GM12878 (cell line): Measurements from ENCODE around the gene EIF1. TPM values are rescaled to one million over a fixed set of nuclear protein-coding genes. Genes with fewer than 3 reads are reported as not detected.
"Not testable (repeated sequence)": the region's sequence is repeated elsewhere in the genome, so short reads cannot be mapped to it uniquely, and the experiment has no call there.

Experiments
- ATAC-seq: fragments of 200-7000 bp; cut with Tn5 transposase; 3 replicates; pipeline ENCODE4 v1.9.1; 2020; ENCODE audit warnings: mild to moderate bottlenecking, moderate library complexity
- BruUV-seq: library from RNA; stranded (reverse); fragments of 400-500 nt; replicated peaks from 2 replicates; lab custom pipeline; 2021; lab: Mats Ljungman, UMichigan
- CTCF ChIA-PET: fragments of 300-600 bp; sonication (Branson Sonifier 250); formaldehyde crosslinking; extraction: SDS; loops from one replicate; lab custom pipeline; 2021; ENCODE audit warnings: inconsistent platforms; lab: Yijun Ruan, JAX
- POLR2A ChIA-PET: fragments of 350-600 bp; formaldehyde crosslinking; extraction: SDS; loops from one replicate; lab custom pipeline; 2021; ENCODE audit warnings: inconsistent platforms; lab: Charles Lee
- RAD21 ChIA-PET: fragments of 300-600 bp; sonication (Branson Sonifier 250); formaldehyde crosslinking; loops from one replicate; lab custom pipeline; 2023; ENCODE audit warnings: antibody characterized with exemption; ENCODE audit not compliant: unreplicated experiment; lab: Charles Lee
- SMC1A ChIA-PET: fragments of 300-600 bp; sonication (Branson Sonifier 250); formaldehyde crosslinking; loops from one replicate; lab custom pipeline; 2023; ENCODE audit not compliant: unreplicated experiment, uncharacterized antibody; lab: Charles Lee
- DNase-seq: peaks from one replicate; pipeline ENCODE4 v3.0.0-alpha.2; 2011; ENCODE audit warnings: low read depth, low spot score
- FAIRE-seq: peaks from 3 replicates; lab custom pipeline; 2011; peaks lifted over from hg19 to GRCh38; lab: Jason Lieb, UNC
- H2AFZ ChIP-seq: 2 replicates; pipeline ENCODE4 v1.6.0; 2011; ENCODE audit warnings: low read depth, low read length, control low read depth; ENCODE audit not compliant: control insufficient read depth
- H3K27ac ChIP-seq: 2 replicates; pipeline ENCODE4 v1.5.1; 2011; ENCODE audit warnings: control low read depth; ENCODE audit not compliant: control insufficient read depth, insufficient read depth
- H3K27me3 ChIP-seq, 2 experiments: replicated peaks in 1 of 2; 2 replicates each; pipeline versions ENCODE4 v1.6.0 to v1.6.1; 2011; ENCODE audit warnings: low read length in 1 of 2; ENCODE audit not compliant: control insufficient read depth in 2 of 2, insufficient read depth in 2 of 2
- H3K36me3 ChIP-seq, 2 experiments: 2 replicates each; pipeline ENCODE4 v1.5.1; 2011; ENCODE audit warnings: low read length in 1 of 2; ENCODE audit not compliant: control insufficient read depth in 2 of 2, insufficient read depth in 2 of 2
- H3K4me1 ChIP-seq: 2 replicates; pipeline ENCODE4 v1.6.1; 2011; ENCODE audit warnings: mild to moderate bottlenecking, low read length, moderate library complexity, mixed read lengths; ENCODE audit not compliant: control insufficient read depth, insufficient read depth
- H3K4me2 ChIP-seq: 2 replicates; pipeline ENCODE4 v1.6.0; 2011; ENCODE audit warnings: control low read depth; ENCODE audit not compliant: control insufficient read depth, insufficient read depth
- H3K4me3 ChIP-seq: fragments of 200-600 bp; sonication (generic); 2 replicates; pipeline ENCODE4 v1.5.1; 2016
- H3K79me2 ChIP-seq: 2 replicates; pipeline ENCODE4 v1.6.0; 2011; ENCODE audit warnings: low read length; ENCODE audit not compliant: control insufficient read depth, insufficient read depth
- H3K9ac ChIP-seq: 2 replicates; pipeline ENCODE4 v1.8.0; 2011; ENCODE audit warnings: low read length, control low read depth, mixed read lengths; ENCODE audit not compliant: control insufficient read depth, insufficient read depth
- H3K9me3 ChIP-seq: replicated peaks from 3 replicates; pipeline ENCODE4 v1.5.1; 2011; ENCODE audit warnings: mild to moderate bottlenecking, low read length; ENCODE audit not compliant: control insufficient read depth, insufficient read depth
- H4K20me1 ChIP-seq: 2 replicates; pipeline ENCODE4 v1.6.0; 2011; ENCODE audit not compliant: control insufficient read depth, insufficient read depth
- PML ChIP-seq: IDR thresholded peaks from 2 replicates; pipeline ENCODE4 v1.6.1; 2012; ENCODE audit warnings: low read length, inconsistent platforms
- RAD51 ChIP-seq: fragments of 450-650 bp; IDR thresholded peaks from 2 replicates; pipeline ENCODE4 v1.6.1; 2016; ENCODE audit warnings: moderate library complexity, mild to moderate bottlenecking, inconsistent platforms
- WGBS: methylation state at CpG from one replicate; pipeline ENCODE4 v1.1.6; 2016; ENCODE audit warnings: low lambda C conversion rate; ENCODE audit not compliant: insufficient replicate concordance, insufficient coverage; ENCODE audit errors: missing lambda C conversion rate; 5-methylcytosine and 5-hydroxymethylcytosine counted together
- in situ Hi-C: fragments of 300-500 bp; cut with MboI; formaldehyde crosslinking; loops from 9 replicates; pipeline ENCODE4 v1.14.3; 2018; ENCODE audit warnings: mixed read lengths
- intact Hi-C: fragments of 100-400 bp; cut with micrococcal nuclease; formaldehyde crosslinking; loops from one replicate; pipeline ENCODE4 v1.14.2; 2022; ENCODE audit not compliant: unreplicated experiment
- polyA plus RNA-seq, 11 experiments: library from polyadenylated mRNA; depleted of rRNA in 4 of 11; unstranded in 6 of 11; stranded (reverse) in 5 of 11; fragments of >200 nt; fragmentation: Nextera tagmentation in 4 of 11; fragmentation: Illumina TruSeq in 1 of 11; extraction: Ambion mirVana in 4 of 11; extraction: Trizol in 1 of 11; gene quantifications; 1 replicate in 1 of 11; 2 replicates in 10 of 11; pipeline versions ENCODE4 v1.2.1 to v1.2.3, GENCODE V29; 2011 to 2016; ENCODE audit warnings: inconsistent platforms in 2 of 11, missing spikeins in 2 of 11, low read depth in 1 of 11
- total RNA-seq, 4 experiments: library from RNA; depleted of rRNA in 3 of 4; stranded (reverse); fragments of >200 nt in 3 of 4; fragmentation: Illumina TruSeq in 1 of 4; extraction: Trizol in 1 of 4; gene quantifications; 2 replicates each; pipeline versions ENCODE4 v1.2.1 to v1.2.3, GENCODE V29; 2013 to 2021
- TF ChIP-seq, protein P1 (sequence below): IDR thresholded peaks from 2 replicates; pipeline ENCODE4 v1.6.1; 2011; ENCODE audit warnings: low read depth, low read length, improper control_type of control experiment, borderline replicate concordance
- TF ChIP-seq, protein P2 (sequence below): IDR thresholded peaks from 2 replicates; pipeline ENCODE4 v1.6.1; 2011; ENCODE audit warnings: borderline replicate concordance, low read depth, mild to moderate bottlenecking, moderate library complexity, mixed read lengths, low read length; ENCODE audit not compliant: insufficient read depth; ENCODE audit errors: extremely low read length

EIF1 gene
- total and polyA plus RNA-seq, 10 of the 15 experiments (the other 5 are each of a cell fraction or from before 2014, with no cell fraction given): 39.4 to 815 (median 480) TPM

- ChIA-PET CTCF (interaction anchor here (1.1 to 10.4 kb wide), 2 partner anchors 19 to 32 kb away, joined by 3 to 192 read pairs; no protein-coding TSS in a partner anchor), POLR2A (no interaction called here), SMC1A (interaction anchor here (1.2 kb wide), 1 partner anchor 30 kb away, joined by 3 read pairs; no protein-coding TSS in a partner anchor), RAD21 (no interaction called here)
- in situ Hi-C loops (loop anchor here (25.0 kb wide), 2 partner anchors 1515 to 1665 kb away; partner anchors contain the start of gene TMEM106A), intact Hi-C loops (no loop called here)
- DNase-seq: no peak
- Histone ChIP-seq H2AFZ (no peak overlapping the region; the same call in 1 of the 2 replicates), H3K4me3 (no peak overlapping the region), H3K79me2 (no peaks in the 10 kb centered on the region), H3K27me3 (no peaks in the 10 kb centered on the region), H4K20me1 (no peaks in the 10 kb centered on the region), H3K9me3 (no peaks in the 10 kb centered on the region), H3K4me2 (no peak overlapping the region), H3K4me1 (no peaks in the 10 kb centered on the region), H3K36me3 (peaks cover 9 to 10% of the 10 kb centered on the region in 2 experiments), H3K9ac (no peak overlapping the region), H3K27ac (no peak overlapping the region)
- no peak for ATAC-seq
- TF ChIP-seq, protein P1, sequence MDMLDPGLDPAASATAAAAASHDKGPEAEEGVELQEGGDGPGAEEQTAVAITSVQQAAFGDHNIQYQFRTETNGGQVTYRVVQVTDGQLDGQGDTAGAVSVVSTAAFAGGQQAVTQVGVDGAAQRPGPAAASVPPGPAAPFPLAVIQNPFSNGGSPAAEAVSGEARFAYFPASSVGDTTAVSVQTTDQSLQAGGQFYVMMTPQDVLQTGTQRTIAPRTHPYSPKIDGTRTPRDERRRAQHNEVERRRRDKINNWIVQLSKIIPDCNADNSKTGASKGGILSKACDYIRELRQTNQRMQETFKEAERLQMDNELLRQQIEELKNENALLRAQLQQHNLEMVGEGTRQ: peak; percentile 11; the same call in 1 of the 2 replicates
- TF ChIP-seq PML: no peak
- peak; percentile 82 for TF ChIP-seq RAD51
- TF ChIP-seq, protein P2, sequence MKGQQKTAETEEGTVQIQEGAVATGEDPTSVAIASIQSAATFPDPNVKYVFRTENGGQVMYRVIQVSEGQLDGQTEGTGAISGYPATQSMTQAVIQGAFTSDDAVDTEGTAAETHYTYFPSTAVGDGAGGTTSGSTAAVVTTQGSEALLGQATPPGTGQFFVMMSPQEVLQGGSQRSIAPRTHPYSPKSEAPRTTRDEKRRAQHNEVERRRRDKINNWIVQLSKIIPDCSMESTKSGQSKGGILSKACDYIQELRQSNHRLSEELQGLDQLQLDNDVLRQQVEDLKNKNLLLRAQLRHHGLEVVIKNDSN: peak; percentile 56
- WGBS: 28% methylated on average over 6 of the region's 6 CpGs
- BruUV-seq: no TSS peak
- FAIRE-seq: no peak
Observed at GRCh38 chr17:41697122-41697962, 8.7 kb downstream of the EIF1 start.

DNA sequence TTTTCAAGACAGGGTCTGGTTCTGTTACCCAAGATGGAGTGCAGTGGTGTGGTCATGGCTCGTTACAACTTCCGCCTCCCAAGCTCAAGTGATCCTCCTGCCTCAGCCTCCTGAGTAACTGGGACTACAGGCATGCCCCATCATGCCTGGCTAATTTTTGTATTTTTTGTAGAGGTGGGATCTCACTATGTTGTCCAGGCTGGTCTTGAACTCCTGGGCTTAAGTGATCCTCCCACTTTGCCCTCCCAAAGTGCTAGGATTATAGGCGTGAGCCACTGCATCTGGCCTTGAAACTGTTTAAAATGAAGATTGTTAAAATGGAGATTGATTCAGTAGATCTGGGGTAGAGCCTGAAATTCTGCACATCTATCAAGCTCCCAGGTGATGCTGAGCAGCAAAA is 12.2 kb downstream of the EIF1 start:
- H3K4me2 ChIP-seq, ATAC-seq, H3K9me3 ChIP-seq, H3K9ac ChIP-seq, H3K79me2 ChIP-seq, H3K27ac ChIP-seq, in situ Hi-C loops, SMC1A ChIA-PET, H4K20me1 ChIP-seq, RAD21 ChIA-PET, H3K4me1 ChIP-seq, FAIRE-seq, intact Hi-C loops, H2AFZ ChIP-seq, H3K27me3 ChIP-seq, H3K36me3 ChIP-seq, BruUV-seq, H3K4me3 ChIP-seq, DNase-seq: not testable (repeated sequence)
- 58% methylated on average over 3 of the region's 3 CpGs for WGBS
- ChIA-PET CTCF (interaction anchor here (1.1 kb wide), 1 partner anchor 33 kb away, joined by 3 read pairs; no protein-coding TSS in a partner anchor), POLR2A (interaction anchor here (0.6 to 0.7 kb wide), 2 partner anchors 19 to 1408 kb away, joined by 3 to 6 read pairs; no protein-coding TSS in a partner anchor)
